ENCODE results near the gene MSL3B.

MSL3B gene

DNA sequence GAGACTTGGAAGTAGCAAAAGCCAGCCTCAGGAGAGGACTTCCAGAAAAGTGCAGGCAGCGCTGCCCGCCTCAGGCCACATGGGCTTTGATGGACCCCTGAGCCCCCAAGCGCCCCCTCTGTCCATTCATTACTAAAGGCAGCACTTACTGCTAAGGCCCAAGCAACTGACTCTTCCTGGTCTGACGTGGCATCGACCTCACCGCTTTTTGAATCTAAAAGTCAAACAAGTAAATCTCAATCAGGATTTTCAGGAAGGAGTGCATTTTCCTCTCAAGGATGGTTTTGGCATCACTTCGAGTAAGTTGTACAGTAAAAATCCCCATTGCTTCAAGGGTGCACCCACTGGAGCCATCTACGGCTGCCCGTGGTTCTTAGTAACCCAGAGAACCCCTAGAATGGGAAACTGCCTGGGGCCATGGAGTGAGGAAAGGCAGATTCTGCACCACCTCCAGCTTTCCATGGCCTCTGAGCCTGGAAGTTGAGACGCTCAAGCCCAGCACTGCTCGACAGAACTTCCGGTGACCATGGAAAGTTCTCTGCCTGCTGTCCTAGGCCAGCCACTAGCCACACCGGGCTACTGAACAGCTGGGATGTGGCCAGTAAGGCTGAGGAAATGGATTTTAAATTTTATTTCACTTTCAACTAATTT lies 20.8 kb downstream of the MSL3B start:
- Histone ChIP-seq H3K36me3 (ENCODE audit: control insufficient read depth in 1 of 2, insufficient read depth in 2 of 2, low read length in 2 of 2) (peaks cover 79 to 96% of the 10 kb centered on the region in 2 experiments), H3K4me1 (ENCODE audit: control insufficient read depth in 1 of 2, insufficient read depth in 2 of 2, low read length in 2 of 2) (no peaks in the 10 kb centered on the region), H3K9me3 (ENCODE audit: control insufficient read depth in 1 of 2, insufficient read depth in 1 of 2, low read depth in 1 of 2, low read length in 2 of 2) (no peaks in the 10 kb centered on the region), H3K27me3 (ENCODE audit: insufficient read depth, low read length) (no peaks in the 10 kb centered on the region), H3K4me3 (replicated peaks in 1 of 2; ENCODE audit: low read depth in 1 of 2, low read length in 2 of 2) (no peak overlapping the region), H3K9me2 (ENCODE audit: insufficient read depth) (no peaks in the 10 kb centered on the region), H4K20me1 (ENCODE audit: insufficient read depth) (peaks cover 10% of the 10 kb centered on the region; the same call in 1 of the 2 replicates), H3K9ac (ENCODE audit: low read length) (no peak overlapping the region), H3K4me2 (ENCODE audit: low read length) (no peak overlapping the region), H3K27ac (ENCODE audit: low read depth, low read length) (no peak overlapping the region), H3K79me2 (ENCODE audit: insufficient read depth, low read length) (peaks cover 99% of the 10 kb centered on the region), H2AFZ (ENCODE audit: low read depth, low read length, poor library complexity, severe bottlenecking) (no peak overlapping the region)
- no peak for DNase-seq (ENCODE audit: low read depth, low spot score)
- POLR2A ChIA-PET = no interaction called here
- intact Hi-C loops (cut with micrococcal nuclease) = no loop called here
- TF ChIP-seq ZFX (IDR thresholded peaks at IDR 0.05) = no peak
- no peak for TF ChIP-seq TCF7L2 (IDR thresholded peaks at IDR 0.05; ENCODE audit: borderline replicate concordance, extremely low read depth, insufficient read depth, insufficient read length)
- no peak for TF ChIP-seq EZH2 (IDR thresholded peaks at IDR 0.05)
- no peak for TF ChIP-seq SRF (IDR thresholded peaks at IDR 0.05; ENCODE audit: low read depth)
- no peak for TF ChIP-seq CEBPB (IDR thresholded peaks at IDR 0.05; ENCODE audit: low read depth)
- no peak for TF ChIP-seq CBX3 (IDR thresholded peaks at IDR 0.05; ENCODE audit: low read depth)
- TF ChIP-seq POLR2AphosphoS5 (IDR thresholded peaks at IDR 0.05; ENCODE audit: low read depth, low read length) = no peak
- no peak for TF ChIP-seq MAX (IDR thresholded peaks at IDR 0.05)
- TF ChIP-seq ZBTB33 (IDR thresholded peaks at IDR 0.05; ENCODE audit: extremely low read depth, insufficient replicate concordance, low read length) = no peak
- TF ChIP-seq JUND (IDR thresholded peaks at IDR 0.05) = no peak
- TF ChIP-seq EZH2phosphoT487 (IDR thresholded peaks at IDR 0.05; ENCODE audit: borderline replicate concordance) = no peak
- no peak for TF ChIP-seq ZNF274 (IDR thresholded peaks at IDR 0.05; ENCODE audit: low read depth, low read length)
- TF ChIP-seq REST (IDR thresholded peaks at IDR 0.05; ENCODE audit: low read depth) = no peak
- no peak for TF ChIP-seq SP1 (IDR thresholded peaks at IDR 0.05; ENCODE audit: low read depth)
- CTCF ChIA-PET = no interaction called here
- RAD21 ChIA-PET (ENCODE audit: low non-redundant PET in 1 of 2, low total read pairs in 2 of 2, uncharacterized antibody in 2 of 2, unreplicated experiment in 2 of 2) = no interaction called here
- ATAC-seq = no peak
- no TSS peak for BruUV-seq (replicated peaks)

Data from HCT116 (cell line).